ENCODE data around the gene STEAP3. TPM values are rescaled to one million over a fixed set of nuclear protein-coding genes. Genes with fewer than 3 reads are reported as not detected.

STEAP3 gene, protein sequence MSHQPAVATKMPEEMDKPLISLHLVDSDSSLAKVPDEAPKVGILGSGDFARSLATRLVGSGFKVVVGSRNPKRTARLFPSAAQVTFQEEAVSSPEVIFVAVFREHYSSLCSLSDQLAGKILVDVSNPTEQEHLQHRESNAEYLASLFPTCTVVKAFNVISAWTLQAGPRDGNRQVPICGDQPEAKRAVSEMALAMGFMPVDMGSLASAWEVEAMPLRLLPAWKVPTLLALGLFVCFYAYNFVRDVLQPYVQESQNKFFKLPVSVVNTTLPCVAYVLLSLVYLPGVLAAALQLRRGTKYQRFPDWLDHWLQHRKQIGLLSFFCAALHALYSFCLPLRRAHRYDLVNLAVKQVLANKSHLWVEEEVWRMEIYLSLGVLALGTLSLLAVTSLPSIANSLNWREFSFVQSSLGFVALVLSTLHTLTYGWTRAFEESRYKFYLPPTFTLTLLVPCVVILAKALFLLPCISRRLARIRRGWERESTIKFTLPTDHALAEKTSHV
- 42.0 to 55.6 TPM (median 53.7 TPM) in 5 replicates for total RNA-seq (2022; extraction: Qiagen RNA extraction)

DNA sequence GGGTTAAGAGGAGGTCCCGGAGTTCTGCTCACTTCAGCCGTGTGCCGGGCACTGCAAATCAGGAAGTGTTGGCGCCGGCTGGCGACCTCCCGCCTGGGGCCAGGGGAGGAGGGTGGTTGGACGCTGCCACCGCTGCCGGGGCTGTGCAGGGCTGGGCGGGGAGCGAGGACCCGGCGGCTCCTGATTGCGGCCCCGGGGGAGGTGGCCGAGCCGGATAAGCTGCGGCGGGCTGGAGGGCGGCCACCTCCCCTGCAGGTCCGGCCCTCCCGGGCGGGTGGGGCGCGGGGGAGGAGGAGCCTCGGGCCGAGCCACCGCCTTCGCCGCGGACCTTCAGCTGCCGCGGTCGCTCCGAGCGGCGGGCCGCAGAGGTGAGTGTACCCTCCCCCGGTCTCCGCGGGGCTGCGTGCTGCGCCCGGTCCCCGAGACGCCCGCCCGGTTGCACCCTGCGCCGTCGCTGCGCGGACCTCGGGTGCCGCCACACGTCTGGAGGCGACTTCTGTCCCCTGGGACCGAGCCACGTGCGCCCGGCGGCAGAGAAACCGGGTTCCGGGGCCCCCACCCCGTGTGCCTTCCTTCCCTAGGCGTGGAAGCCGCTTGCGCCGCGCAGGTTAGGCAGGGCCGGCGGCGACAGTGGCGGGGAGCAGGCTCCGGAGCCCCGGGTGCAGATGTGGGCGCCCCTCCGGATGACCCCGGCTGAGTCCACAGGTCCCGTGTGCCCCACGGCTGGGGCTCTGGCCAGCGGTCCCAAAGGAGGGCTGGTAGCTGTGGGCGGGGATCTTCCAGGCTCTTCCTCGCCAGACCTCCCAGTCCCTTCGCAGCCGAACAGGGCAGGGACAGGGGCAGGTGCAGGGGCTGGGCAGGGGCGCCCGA lies at the start of gene STEAP3:
Gene STEAP3 (plus strand): TSS at position 314 of the 870 bp plus-strand sequence. CDS start 7,179 bp downstream, outside the sequence.

Other genes with a start within 250 kb of the STEAP3 start
- 0.30 to 0.86 TPM (median 0.67 TPM) in 5 replicates for gene C1QL2, start 65.1 kb upstream of the STEAP3 start, total RNA-seq (2022; extraction: Qiagen RNA extraction)
- gene C2orf76, start 143.0 kb downstream of the STEAP3 start, total RNA-seq (2022; extraction: Qiagen RNA extraction) = 10.2 to 15.4 TPM (median 11.0 TPM) in 5 replicates
- 397 to 534 TPM (median 405 TPM) in 5 replicates for gene DBI, start 143.1 kb downstream of the STEAP3 start, total RNA-seq (2022; extraction: Qiagen RNA extraction)
- 1.3 to 2.7 TPM (median 2.5 TPM) in 5 replicates for gene TMEM37, start 208.0 kb downstream of the STEAP3 start, total RNA-seq (2022; extraction: Qiagen RNA extraction)